Endothelial cell of umbilical vein (primary cell): ENCODE measurements around the gene LCN9. TPM values are rescaled to one million over a fixed set of nuclear protein-coding genes. Genes with fewer than 3 reads are reported as not detected.

Experiments
- BruUV-seq: library from RNA; stranded (reverse); fragments of 400-500 nt; replicated peaks from 2 replicates; lab custom pipeline; 2021; lab: Mats Ljungman, UMichigan
- CTCF ChIA-PET: fragments of 300-600, 350-600 bp; sonication (Branson Sonifier 250); formaldehyde crosslinking; loops from one replicate; lab custom pipeline; 2021; ENCODE audit warnings: antibody characterized with exemption, inconsistent platforms; lab: Charles Lee
- POLR2A ChIA-PET: fragments of 300-600, 350-600 bp; sonication (Branson Sonifier 250); formaldehyde crosslinking; loops from one replicate; lab custom pipeline; 2021; ENCODE audit warnings: antibody characterized with exemption, inconsistent platforms; lab: Charles Lee
- DNase-seq: peaks from one replicate; pipeline ENCODE4 v3.0.0-alpha.2; 2011; ENCODE audit warnings: low read depth, low spot score
- FAIRE-seq: peaks from 2 replicates; lab custom pipeline; 2011; peaks lifted over from hg19 to GRCh38; lab: Jason Lieb, UNC
- H2AFZ ChIP-seq: 2 replicates; pipeline ENCODE4 v1.6.0; 2012; ENCODE audit warnings: low read depth, low read length, control low read depth, inconsistent platforms
- H3K27ac ChIP-seq: 2 replicates; pipeline ENCODE4 v1.5.1; 2011; ENCODE audit warnings: low read depth, mild to moderate bottlenecking, control low read depth, low read length, moderate library complexity; ENCODE audit not compliant: insufficient read depth
- H3K27me3 ChIP-seq, 2 experiments: 2 replicates each; pipeline versions ENCODE4 v1.6.0 to v1.6.1; 2011; ENCODE audit warnings: low read length in 2 of 2, mixed read lengths in 1 of 2; ENCODE audit not compliant: control insufficient read depth in 2 of 2, insufficient read depth in 2 of 2
- H3K36me3 ChIP-seq, 2 experiments: 2 replicates in 1 of 2; 3 replicates in 1 of 2; pipeline ENCODE4 v1.5.1; 2011; ENCODE audit warnings: low read length in 2 of 2, mild to moderate bottlenecking in 1 of 2, moderate library complexity in 1 of 2; ENCODE audit not compliant: control insufficient read depth in 2 of 2, insufficient read depth in 2 of 2; ENCODE audit errors: extremely low read depth in 1 of 2
- H3K4me1 ChIP-seq: 3 replicates; pipeline ENCODE4 v1.5.1; 2011; ENCODE audit warnings: mild to moderate bottlenecking, low read length; ENCODE audit not compliant: control insufficient read depth, insufficient read depth; ENCODE audit errors: extremely low read depth
- H3K4me2 ChIP-seq: 2 replicates; pipeline ENCODE4 v1.6.1; 2011; ENCODE audit warnings: low read length, control low read depth, mixed read lengths; ENCODE audit not compliant: insufficient read depth
- H3K4me3 ChIP-seq, 3 experiments: fragments of 200-600 bp in 1 of 3; sonication (generic), shearing (Covaris generic) in 1 of 3; replicated peaks in 1 of 3; 2 replicates each; pipeline ENCODE4 v1.5.1; 2011 to 2016; ENCODE audit warnings: control low read depth in 3 of 3, low read length in 3 of 3, mild to moderate bottlenecking in 2 of 3, inconsistent platforms in 1 of 3, low read depth in 1 of 3, moderate library complexity in 1 of 3; ENCODE audit not compliant: insufficient read depth in 1 of 3
- H3K79me2 ChIP-seq: 2 replicates; pipeline ENCODE4 v1.6.0; 2012; ENCODE audit warnings: low read length, inconsistent platforms; ENCODE audit not compliant: control insufficient read depth, insufficient read depth
- H3K9ac ChIP-seq: replicated peaks from 2 replicates; pipeline ENCODE3; 2011; ENCODE audit warnings: low read length, control low read depth; ENCODE audit not compliant: insufficient read depth; ENCODE audit errors: extremely low read depth
- H3K9me1 ChIP-seq: replicated peaks from 3 replicates; pipeline ENCODE4 v1.6.0; 2011; ENCODE audit warnings: mild to moderate bottlenecking, low read length; ENCODE audit not compliant: control insufficient read depth, insufficient read depth; ENCODE audit errors: extremely low read depth
- H3K9me3 ChIP-seq: replicated peaks from 2 replicates; pipeline ENCODE4 v1.5.1; 2012; ENCODE audit warnings: low read length, inconsistent platforms; ENCODE audit not compliant: control insufficient read depth, insufficient read depth
- H4K20me1 ChIP-seq: replicated peaks from 2 replicates; pipeline ENCODE3; 2011; ENCODE audit warnings: mild to moderate bottlenecking, low read length; ENCODE audit not compliant: control insufficient read depth, insufficient read depth; ENCODE audit errors: extremely low read depth
- EZH2 ChIP-seq: IDR thresholded peaks from 2 replicates; pipeline ENCODE4 v1.6.1; 2012; ENCODE audit warnings: borderline replicate concordance, low read depth, mild to moderate bottlenecking, moderate library complexity, low read length, inconsistent platforms; ENCODE audit not compliant: severe bottlenecking
- FOS ChIP-seq: IDR thresholded peaks from 2 replicates; pipeline ENCODE4 v1.6.1; 2011; ENCODE audit warnings: mild to moderate bottlenecking, low read length, moderate library complexity, borderline replicate concordance; ENCODE audit not compliant: insufficient read depth
- GATA2 ChIP-seq: IDR thresholded peaks from 2 replicates; pipeline ENCODE4 v1.7.0; 2011; ENCODE audit warnings: low read depth, mild to moderate bottlenecking, moderate library complexity, mixed read lengths, low read length; ENCODE audit not compliant: insufficient read length, insufficient read depth
- JUN ChIP-seq: IDR thresholded peaks from 2 replicates; pipeline ENCODE4 v1.6.1; 2011; ENCODE audit warnings: borderline replicate concordance, low read depth; ENCODE audit not compliant: insufficient read length, insufficient read depth
- MAX ChIP-seq: IDR thresholded peaks from 2 replicates; pipeline ENCODE4 v1.6.1; 2011; ENCODE audit not compliant: insufficient read depth, insufficient read length
- MYC ChIP-seq: IDR thresholded peaks from one replicate; pipeline ENCODE4 v1.6.1; 2011; ENCODE audit warnings: mild to moderate bottlenecking, low read depth, low read length
- POLR2A ChIP-seq: IDR thresholded peaks from 2 replicates; pipeline ENCODE4 v1.6.1; 2012; ENCODE audit warnings: low read depth, mild to moderate bottlenecking, control low read depth, low read length
- POLR2AphosphoS5 ChIP-seq: IDR thresholded peaks from 2 replicates; pipeline ENCODE4 v1.6.1; 2012; ENCODE audit warnings: low read depth, mild to moderate bottlenecking, control low read depth, low read length, moderate library complexity; ENCODE audit not compliant: insufficient read depth
- dilution Hi-C: fragments of 300-500 bp; cut with MboI; formaldehyde crosslinking; loops from one replicate; pipeline ENCODE4 v1.15.0; 2019; ENCODE audit warnings: low sequenced_read_pairs; ENCODE audit not compliant: extremely low pct_ligation_motif_present
- intact Hi-C: fragments of 100-400 bp; cut with micrococcal nuclease; formaldehyde crosslinking; loops from one replicate; pipeline ENCODE4 v1.10.0; 2022
- polyA plus RNA-seq, 4 experiments: library from polyadenylated mRNA; depleted of rRNA in 3 of 4; stranded (reverse) in 3 of 4; unstranded in 1 of 4; fragments of >200 nt; gene quantifications; 2 replicates each; pipeline versions ENCODE4 v1.2.1 to v1.2.3, GENCODE V29; 2011 to 2012; ENCODE audit warnings: missing spikeins in 1 of 4
- total RNA-seq: library from RNA; stranded (reverse); gene quantifications from 2 replicates; pipeline ENCODE4 v1.2.3, GENCODE V29; 2021
- TF ChIP-seq, protein P1 (sequence below), 2 donors: IDR thresholded peaks; 1 replicate in 1 of 2; 2 replicates in 1 of 2; pipeline ENCODE4 v1.5.1; 2011; ENCODE audit warnings: low read length in 2 of 2, mild to moderate bottlenecking in 2 of 2, moderate library complexity in 2 of 2, control low read depth in 1 of 2, inconsistent platforms in 1 of 2, low read depth in 1 of 2; ENCODE audit not compliant: insufficient read depth in 1 of 2; ENCODE audit errors: extremely low read depth in 1 of 2

The LCN9 gene
- total and polyA plus RNA-seq, 2 donors (not counting 3 experiments of a cell fraction or from before 2014, with no cell fraction given), result not detected

DNA sequence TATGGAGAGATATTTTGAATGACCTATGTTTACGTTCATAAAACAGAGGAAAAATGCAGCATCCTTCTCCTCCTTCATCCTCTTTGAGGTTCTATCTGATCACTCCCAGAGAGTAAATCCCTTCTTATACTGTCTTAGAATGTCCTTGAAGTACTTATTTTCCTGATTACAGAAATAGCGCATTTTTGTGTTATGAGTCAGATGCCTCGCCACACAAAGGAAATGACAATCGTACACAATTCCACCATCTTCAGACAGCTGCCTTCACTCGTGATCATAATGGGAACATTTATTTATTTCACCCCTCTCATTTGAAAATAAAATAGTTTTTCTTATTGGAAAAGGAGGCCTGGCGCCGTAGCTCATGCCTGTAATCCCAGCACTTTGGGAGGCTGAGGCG is 21.4 kb upstream of the LCN9 start:
- DNase-seq (peak; percentile 44), FAIRE-seq (no peak)
- peak overlapping the region; percentile 37 for H3K9ac ChIP-seq
- no TSS peak for BruUV-seq
- no peaks in the 10 kb centered on the region for H3K27me3 ChIP-seq
- H3K79me2 ChIP-seq, result no peaks in the 10 kb centered on the region
- H3K4me1 ChIP-seq, result peaks cover 11% of the 10 kb centered on the region
- no peak overlapping the region for H2AFZ ChIP-seq
- H3K27ac ChIP-seq, result peak overlapping the region; percentile 78
- no peaks in the 10 kb centered on the region for H4K20me1 ChIP-seq
- dilution Hi-C loops (no loop called here), intact Hi-C loops (no loop called here)
- H3K9me3 ChIP-seq, result no peaks in the 10 kb centered on the region
- H3K4me2 ChIP-seq, result peak overlapping the region; percentile 75
- TF ChIP-seq POLR2AphosphoS5 (no peak), FOS (peak; percentile 55), MYC (no peak), GATA2 (no peak), JUN (peak; percentile 60)
- H3K36me3 ChIP-seq, result no peaks in the 10 kb centered on the region
- ChIA-PET CTCF (no interaction called here), POLR2A (no interaction called here)
- no peaks in the 10 kb centered on the region for H3K9me1 ChIP-seq
- H3K4me3 ChIP-seq, result no peak overlapping the region

GRCh38 chr9:135644631-135645218 is 18.4 kb upstream of the LCN9 start:
- H2AFZ ChIP-seq, result no peak overlapping the region
- no peak overlapping the region for H3K4me3 ChIP-seq
- no peak overlapping the region for H3K9ac ChIP-seq
- no peak overlapping the region for H3K4me2 ChIP-seq
- no peak for DNase-seq
- H3K9me3 ChIP-seq, result no peaks in the 10 kb centered on the region
- no peak for FAIRE-seq
- intact Hi-C loops (no loop called here), dilution Hi-C loops (no loop called here)
- H3K4me1 ChIP-seq, result peaks cover 11% of the 10 kb centered on the region
- H3K27me3 ChIP-seq, result no peaks in the 10 kb centered on the region
- ChIA-PET CTCF (interaction anchor here (1.0 kb wide), 1 partner anchor 13 kb away, joined by 4 read pairs; no protein-coding TSS in a partner anchor), POLR2A (no interaction called here)
- no peaks in the 10 kb centered on the region for H4K20me1 ChIP-seq
- no peaks in the 10 kb centered on the region for H3K36me3 ChIP-seq
- no peaks in the 10 kb centered on the region for H3K9me1 ChIP-seq
- TF ChIP-seq MAX (no peak), JUN (no peak), MYC (no peak), POLR2AphosphoS5 (no peak), POLR2A (no peak), GATA2 (no peak), EZH2 (no peak), FOS (no peak)
- TF ChIP-seq, protein P1, sequence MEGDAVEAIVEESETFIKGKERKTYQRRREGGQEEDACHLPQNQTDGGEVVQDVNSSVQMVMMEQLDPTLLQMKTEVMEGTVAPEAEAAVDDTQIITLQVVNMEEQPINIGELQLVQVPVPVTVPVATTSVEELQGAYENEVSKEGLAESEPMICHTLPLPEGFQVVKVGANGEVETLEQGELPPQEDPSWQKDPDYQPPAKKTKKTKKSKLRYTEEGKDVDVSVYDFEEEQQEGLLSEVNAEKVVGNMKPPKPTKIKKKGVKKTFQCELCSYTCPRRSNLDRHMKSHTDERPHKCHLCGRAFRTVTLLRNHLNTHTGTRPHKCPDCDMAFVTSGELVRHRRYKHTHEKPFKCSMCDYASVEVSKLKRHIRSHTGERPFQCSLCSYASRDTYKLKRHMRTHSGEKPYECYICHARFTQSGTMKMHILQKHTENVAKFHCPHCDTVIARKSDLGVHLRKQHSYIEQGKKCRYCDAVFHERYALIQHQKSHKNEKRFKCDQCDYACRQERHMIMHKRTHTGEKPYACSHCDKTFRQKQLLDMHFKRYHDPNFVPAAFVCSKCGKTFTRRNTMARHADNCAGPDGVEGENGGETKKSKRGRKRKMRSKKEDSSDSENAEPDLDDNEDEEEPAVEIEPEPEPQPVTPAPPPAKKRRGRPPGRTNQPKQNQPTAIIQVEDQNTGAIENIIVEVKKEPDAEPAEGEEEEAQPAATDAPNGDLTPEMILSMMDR (IDR thresholded peaks at IDR 0.05; ENCODE audit: extremely low read depth in 1 of 2, insufficient read depth in 1 of 2, low read depth in 1 of 2, low read length in 2 of 2), result no peak
- H3K79me2 ChIP-seq, result no peaks in the 10 kb centered on the region
- no TSS peak for BruUV-seq
- H3K27ac ChIP-seq, result no peak overlapping the region
